NCI-H187 (cell line): ENCODE results near the gene ZNF398.
A peak's percentile ranks its signal among the peaks of the same experiment; 100 is the strongest.
"Not testable (repeated sequence)": the region's sequence is repeated elsewhere in the genome, so short reads cannot be mapped to it uniquely, and the experiment has no call there.

Experiments
- DNase-seq, 2 experiments: peaks; one replicate each; lab custom pipeline; 2025; lab: John Stamatoyannopoulos, UW

Gene ZNF398

GRCh38 chr7:149147072-149147751, at the start of gene ZNF398:
Gene ZNF398 (plus strand): TSS chr7:149147453. CDS start chr7:149147743, 290 bp downstream.
- peak; percentile 60 to 69 for DNase-seq

DNA sequence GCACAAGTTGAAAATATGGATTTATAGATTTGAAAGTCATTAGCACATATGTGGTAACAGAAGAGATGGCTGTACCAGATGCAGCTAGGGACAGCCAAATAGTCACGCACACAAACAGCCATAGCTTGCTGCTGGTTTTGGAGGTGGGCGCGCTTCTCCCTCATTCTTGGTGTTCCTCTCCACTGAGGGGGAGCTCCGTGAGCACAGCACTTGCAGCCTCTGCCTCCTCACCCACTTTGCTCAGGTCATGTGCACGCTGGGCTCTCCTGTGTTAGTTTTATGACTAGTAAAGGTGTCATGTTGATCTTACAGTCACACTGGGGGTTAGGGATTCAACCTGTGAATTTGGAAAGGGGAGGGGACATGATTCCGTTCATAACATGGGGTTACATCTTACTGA, 48.2 kb upstream of the ZNF398 start:
- no peak for DNase-seq

DNA sequence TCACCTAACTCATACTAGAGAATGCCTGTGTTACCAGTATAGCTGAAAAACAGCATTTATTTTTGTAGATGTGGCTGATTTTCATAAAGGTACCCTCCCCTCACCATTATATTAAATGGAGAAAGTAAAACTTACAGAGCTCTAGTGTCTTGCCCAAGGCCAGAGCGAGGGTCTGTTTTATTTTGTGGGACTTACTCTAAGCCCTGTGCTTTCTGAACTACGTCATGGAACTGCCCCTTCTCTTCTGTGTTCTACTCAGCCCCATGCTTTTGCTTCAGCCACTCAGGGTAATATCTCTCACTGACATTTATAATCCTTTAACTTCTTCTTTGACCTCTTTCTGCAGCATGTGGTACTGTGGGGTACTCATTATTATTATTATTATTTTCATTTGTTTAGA, 46.4 kb upstream of the ZNF398 start:
- no peak for DNase-seq

- DNase-seq: no peak
These were observed 44.6 kb upstream of the ZNF398 start for GRCh38 chr7:149102666-149103065.

- DNase-seq: no peak
These were observed 43.8 kb upstream of the ZNF398 start for GRCh38 chr7:149103424-149103823.

GRCh38 chr7:149104214-149104613, 43.0 kb upstream of the ZNF398 start:
- no peak for DNase-seq

GRCh38 chr7:149104749-149105148, 42.5 kb upstream of the ZNF398 start:
- no peak for DNase-seq

- no peak for DNase-seq
These were observed 37.3 kb upstream of the ZNF398 start for GRCh38 chr7:149109969-149110368.

GRCh38 chr7:149125189-149125862, 21.9 kb upstream of the ZNF398 start:
- no peak for DNase-seq

- DNase-seq: peak; percentile 90 to 94
These were observed 21.2 kb upstream of the ZNF398 start, which contains the start of gene ZNF425 for GRCh38 chr7:149125863-149126661. Gene ZNF425 (minus strand): TSS chr7:149126324. CDS start chr7:149126213, 111 bp downstream.

GRCh38 chr7:149126662-149127266, 20.5 kb upstream of the ZNF398 start:
- no peak for DNase-seq

DNA sequence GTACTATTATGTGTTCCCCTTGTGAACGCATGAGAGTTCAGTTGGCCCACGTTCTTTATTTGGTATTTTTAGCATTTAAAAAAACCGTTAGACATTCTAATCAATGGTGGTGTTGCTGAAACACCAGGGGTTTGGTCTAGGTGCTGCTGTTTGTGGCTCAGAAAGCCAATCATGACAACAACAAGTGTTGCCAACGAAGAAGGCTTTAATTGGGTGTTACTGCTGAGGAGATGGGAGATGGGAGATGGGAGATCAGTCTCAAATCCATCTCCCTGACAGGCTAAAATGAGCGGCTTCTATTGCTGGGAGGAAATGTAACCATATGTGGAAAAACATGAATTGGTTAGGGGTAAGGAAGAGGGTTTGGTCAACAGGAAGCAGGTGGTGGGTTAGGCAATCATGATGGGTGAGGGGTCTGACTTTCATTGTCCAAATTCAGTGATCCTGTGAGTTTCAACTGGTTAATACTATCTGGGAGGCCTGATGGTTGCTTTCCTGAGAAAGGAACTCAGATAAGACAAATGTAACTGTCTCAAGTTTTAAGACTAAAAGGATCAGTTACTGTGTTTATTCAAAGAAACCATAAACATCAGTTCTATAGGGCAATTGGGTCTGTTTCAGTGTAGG, 16.6 kb upstream of the ZNF398 start:
- no peak for DNase-seq

GRCh38 chr7:149133028-149133710, 14.1 kb upstream of the ZNF398 start:
- no peak for DNase-seq

DNA sequence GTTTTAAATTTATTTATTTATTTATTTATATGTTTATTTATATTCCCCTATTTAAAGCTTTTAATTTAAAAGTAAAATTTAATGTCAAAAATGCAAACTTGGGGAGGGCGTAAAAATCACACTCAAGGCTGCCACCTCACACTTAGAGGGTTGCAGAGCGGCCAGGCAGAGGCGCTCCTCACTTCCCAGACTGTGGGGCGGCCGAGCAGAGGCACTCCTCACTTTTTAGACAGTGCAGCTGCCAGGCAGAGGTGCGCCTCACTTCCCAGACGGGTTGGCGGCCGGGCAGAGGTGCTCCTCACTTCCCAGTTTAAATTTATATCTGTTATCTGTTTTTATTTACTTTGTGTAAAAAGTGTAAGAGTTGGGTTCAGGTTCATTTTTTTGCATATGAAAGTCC, 11.1 kb upstream of the ZNF398 start:
- DNase-seq: no peak

DNA sequence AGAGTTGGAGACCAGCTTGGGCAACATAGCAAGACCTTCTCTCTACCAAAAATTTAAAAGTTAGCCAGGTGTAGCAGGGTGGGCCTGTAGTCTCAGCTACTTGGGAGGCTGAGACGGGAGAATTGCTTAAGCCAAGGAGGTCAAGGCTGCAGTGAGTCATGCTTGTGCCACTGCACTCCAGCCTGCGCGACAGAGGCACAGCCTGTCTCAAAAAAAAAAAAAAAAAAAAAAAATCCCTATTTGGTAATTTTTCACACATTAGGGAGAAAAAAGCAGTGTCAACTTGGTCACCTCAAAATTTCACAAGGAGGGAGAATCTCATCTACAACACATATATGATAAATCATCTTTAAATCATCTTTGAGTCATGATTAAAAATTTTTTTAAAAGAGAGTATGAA, 6.4 kb upstream of the ZNF398 start:
- DNase-seq: no peak

DNA sequence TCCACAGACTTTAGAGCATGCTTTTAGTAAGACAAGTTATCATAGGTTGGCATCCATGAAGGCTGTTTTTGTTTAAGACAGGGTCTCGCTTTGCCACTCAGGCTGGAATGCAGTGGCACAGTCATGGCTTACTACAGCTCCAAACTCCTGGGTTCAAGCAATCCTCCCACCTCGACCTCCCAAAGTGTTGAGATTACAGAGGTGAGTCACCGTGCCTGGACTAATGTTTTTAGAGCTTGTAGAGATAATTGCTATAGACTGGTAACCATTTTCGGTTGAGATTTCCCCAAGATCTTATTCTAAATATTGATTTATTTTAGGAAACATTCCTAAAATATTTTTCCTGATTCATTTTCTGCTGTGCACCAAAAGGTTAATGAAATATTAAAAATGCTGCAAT, 5.4 kb upstream of the ZNF398 start:
- DNase-seq: no peak

DNA sequence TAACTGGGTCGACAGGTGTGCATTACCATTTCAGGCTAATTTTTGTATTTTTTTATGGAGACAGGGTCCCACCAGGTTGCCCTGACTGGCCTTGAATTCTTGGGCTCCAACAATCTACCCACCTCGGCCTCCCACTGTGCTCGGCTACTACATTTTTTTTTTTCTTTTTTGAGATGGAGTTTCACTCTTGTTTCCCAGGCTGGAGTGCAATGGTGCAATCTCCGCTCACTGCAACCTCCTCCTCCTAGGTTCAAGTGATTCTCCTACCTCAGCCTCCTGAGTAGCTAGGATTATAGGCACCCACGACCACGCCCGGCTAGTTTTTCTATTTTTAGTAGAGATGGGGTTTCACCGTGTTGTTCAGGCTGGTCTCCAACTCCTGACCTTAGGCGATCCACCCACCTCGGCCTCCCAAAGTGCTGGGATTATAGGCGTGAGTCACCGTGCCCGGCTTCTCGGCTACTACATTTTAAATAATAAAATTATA, 2.8 kb upstream of the ZNF398 start:
- not testable (repeated sequence) for DNase-seq

DNA sequence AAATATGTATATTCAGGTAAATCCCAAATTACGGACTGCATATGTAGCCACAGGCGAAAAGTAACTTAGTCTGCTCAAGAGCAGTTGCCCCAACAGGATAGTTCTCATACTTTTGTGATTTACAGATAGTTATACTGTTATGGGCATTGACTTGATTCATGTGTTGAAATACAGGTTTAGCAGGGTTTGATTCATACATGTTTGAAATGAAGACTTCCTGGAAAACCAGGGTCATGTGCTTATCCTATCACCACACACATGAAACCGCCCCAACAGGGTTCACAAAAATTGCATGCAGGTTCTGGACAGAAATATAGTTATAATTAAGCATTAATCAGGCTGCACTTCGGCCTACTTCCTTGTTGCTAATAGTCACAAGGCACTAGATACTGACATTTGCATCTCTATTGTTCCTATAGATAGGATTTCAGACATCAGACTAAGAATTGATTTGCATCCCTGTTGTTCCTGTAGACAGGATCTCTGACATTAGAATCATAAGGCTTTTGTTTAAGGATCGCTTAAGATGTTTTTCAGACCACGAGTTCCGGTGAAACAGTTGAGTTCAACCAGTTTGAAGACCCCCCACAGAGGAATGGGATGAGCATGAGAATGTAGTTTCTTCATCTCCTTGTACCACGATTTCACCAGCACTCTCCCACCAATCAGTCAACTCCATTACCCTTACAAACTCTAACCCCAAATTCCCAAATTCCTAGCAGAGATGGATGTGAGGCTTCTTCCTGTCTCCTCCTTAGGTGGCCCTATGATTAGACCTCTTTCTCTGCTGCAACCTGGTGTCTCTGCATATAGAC, 2.0 kb upstream of the ZNF398 start:
- DNase-seq: no peak

DNA sequence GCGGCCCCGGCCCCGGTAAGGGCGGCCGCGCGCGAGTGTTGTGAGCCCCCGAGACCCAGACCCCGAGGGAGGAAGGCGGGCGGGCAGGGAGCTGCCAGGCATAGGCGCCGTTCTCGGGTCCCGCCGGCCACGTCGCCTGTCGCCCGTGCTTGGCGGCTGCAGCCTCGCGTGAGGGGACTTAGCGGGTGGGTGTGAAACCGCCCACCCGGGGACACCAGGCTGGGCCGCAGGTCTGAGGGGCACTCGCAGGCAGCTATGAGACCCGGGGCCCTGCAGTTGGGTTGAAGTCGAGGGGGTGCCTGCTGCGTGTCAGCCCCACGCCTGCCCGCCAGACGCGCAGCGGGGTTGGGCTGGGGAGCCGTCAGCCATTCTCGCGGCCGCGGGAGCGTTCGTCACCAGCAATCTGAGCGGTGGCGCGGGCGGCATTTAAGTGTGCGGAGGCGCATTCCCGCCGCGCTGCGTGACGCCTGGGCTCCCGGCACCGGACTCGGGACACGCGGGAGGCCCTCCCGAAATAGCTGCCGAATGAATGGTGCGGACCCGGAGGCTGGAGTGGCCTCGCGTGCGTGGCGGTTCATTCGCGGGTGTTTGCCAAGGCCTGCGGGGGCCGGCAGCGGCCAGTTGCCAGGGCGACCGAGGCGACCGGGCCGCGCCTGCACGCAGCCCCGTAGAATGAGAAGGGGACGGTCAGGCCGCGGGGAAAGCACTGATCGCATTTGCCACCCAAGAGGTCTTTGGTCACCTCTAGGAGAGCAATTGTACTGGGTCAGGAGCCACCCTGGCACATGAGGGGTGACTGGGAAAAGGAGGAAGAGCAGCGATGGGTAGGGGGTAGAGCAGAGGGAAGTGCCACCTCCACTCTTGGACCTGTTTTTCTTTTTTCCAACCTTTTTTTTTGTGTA, 750 bp downstream of the ZNF398 start:
- DNase-seq: peak; percentile 16 to 22
